ENCODE results near the gene ZBTB20. TPM values are rescaled to one million over a fixed set of nuclear protein-coding genes. Genes with fewer than 3 reads are reported as not detected.

The ZBTB20 gene
- total and polyA plus RNA-seq, 7 donors, result under 0.01 to 113 (median 58.6) TPM

DNA sequence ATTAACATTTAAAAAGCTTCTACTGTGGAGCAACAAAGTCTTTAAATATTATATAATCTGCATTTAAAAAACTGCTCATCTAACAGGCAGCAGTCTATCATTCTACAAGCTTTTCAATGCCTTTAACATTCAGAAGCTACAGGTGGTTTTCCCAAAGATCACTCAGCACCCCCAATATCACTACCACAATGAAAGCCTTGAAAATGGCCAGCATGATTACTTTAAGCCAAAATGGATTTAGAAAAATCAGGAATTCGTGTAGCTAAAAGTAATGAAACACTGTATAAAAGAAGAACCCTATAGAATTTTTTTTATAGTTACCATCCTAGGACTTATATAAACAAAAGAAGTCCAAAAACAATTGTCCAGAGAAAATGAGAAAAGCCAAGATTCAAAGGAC is 452.8 kb downstream of the ZBTB20 start:
- no peak for TF ChIP-seq POLR2A (IDR thresholded peaks at IDR 0.05)
- WGBS, 2 donors, result 91 to 94% methylated on average over 1 of the region's 1 CpG
- H3K4me3 ChIP-seq, result no peak overlapping the region
- no peaks in the 10 kb centered on the region for H3K27me3 ChIP-seq
- H3K36me3 ChIP-seq, result no peaks in the 10 kb centered on the region
- peaks cover 0 to 3% (median 0%) of the 10 kb centered on the region in 4 donors for H3K4me1 ChIP-seq
- no peaks in the 10 kb centered on the region for H3K9me3 ChIP-seq
- DNase-seq, result no peak
- intact Hi-C loops (cut with DNase I), result no loop called here
- H3K27ac ChIP-seq, result no peak overlapping the region

DNA sequence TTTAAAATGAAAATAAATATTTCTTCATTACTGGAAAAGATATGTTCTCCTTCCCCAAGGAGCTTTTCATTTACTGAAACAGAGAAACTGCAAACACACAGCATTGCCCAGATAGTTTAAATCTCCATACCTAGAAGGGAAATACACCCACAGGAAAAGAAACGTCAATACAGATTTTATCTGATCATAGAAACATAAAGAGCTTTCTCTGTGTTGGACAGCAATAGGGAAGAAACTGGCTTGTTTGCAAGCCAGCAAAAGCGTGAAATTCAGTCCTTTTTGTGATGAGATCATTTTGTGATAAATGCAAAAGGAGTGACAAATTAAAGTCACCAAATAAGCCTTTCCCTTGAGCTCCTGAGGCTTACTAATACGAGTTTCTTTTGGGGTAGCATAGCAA is 455.2 kb downstream of the ZBTB20 start:
- Histone ChIP-seq H3K4me1 (peaks cover 0 to 3% (median 0%) of the 10 kb centered on the region in 4 donors), H3K27me3 (no peaks in the 10 kb centered on the region), H3K4me3 (no peak overlapping the region), H3K36me3 (no peaks in the 10 kb centered on the region), H3K9me3 (no peaks in the 10 kb centered on the region), H3K27ac (no peak overlapping the region)
- TF ChIP-seq, protein P1, sequence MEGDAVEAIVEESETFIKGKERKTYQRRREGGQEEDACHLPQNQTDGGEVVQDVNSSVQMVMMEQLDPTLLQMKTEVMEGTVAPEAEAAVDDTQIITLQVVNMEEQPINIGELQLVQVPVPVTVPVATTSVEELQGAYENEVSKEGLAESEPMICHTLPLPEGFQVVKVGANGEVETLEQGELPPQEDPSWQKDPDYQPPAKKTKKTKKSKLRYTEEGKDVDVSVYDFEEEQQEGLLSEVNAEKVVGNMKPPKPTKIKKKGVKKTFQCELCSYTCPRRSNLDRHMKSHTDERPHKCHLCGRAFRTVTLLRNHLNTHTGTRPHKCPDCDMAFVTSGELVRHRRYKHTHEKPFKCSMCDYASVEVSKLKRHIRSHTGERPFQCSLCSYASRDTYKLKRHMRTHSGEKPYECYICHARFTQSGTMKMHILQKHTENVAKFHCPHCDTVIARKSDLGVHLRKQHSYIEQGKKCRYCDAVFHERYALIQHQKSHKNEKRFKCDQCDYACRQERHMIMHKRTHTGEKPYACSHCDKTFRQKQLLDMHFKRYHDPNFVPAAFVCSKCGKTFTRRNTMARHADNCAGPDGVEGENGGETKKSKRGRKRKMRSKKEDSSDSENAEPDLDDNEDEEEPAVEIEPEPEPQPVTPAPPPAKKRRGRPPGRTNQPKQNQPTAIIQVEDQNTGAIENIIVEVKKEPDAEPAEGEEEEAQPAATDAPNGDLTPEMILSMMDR (IDR thresholded peaks at IDR 0.05), result no peak
- TF ChIP-seq POLR2AphosphoS5 (IDR thresholded peaks at IDR 0.05) (no peak), POLR2A (IDR thresholded peaks at IDR 0.05) (no peak), EP300 (IDR thresholded peaks at IDR 0.05) (no peak)
- no peak for DNase-seq
- WGBS, 2 donors, result 76 to 77% methylated on average over 3 of the region's 3 CpGs
- intact Hi-C loops (cut with DNase I), result no loop called here

DNA sequence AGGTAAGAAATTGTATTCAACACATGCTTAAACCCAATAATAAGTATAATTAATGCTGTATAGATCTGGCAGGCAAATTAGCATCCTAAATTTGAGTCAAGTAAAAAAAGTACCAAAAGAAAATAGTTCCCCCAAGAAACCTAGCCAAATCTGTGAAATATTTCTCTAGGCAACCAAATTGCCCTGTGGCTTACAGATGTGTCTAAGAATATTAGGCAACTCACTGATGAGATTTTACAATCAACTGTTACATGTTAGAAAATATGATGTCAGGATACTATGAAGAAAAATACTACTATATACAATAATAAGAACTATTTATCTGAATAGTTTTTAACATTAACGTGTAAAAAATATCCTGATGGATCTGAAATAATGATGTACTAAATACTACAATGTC is 456.2 kb downstream of the ZBTB20 start:
- Histone ChIP-seq H3K4me1 (no peaks in the 10 kb centered on the region), H3K4me3 (no peak overlapping the region), H3K9me3 (no peaks in the 10 kb centered on the region), H3K36me3 (no peaks in the 10 kb centered on the region), H3K27me3 (no peaks in the 10 kb centered on the region), H3K27ac (no peak overlapping the region)
- WGBS, 2 donors, result 95 to 100% methylated on average over 1 of the region's 1 CpG
- TF ChIP-seq, protein P1 (IDR thresholded peaks at IDR 0.05), result no peak
- TF ChIP-seq POLR2AphosphoS5 (IDR thresholded peaks at IDR 0.05) (no peak), POLR2A (IDR thresholded peaks at IDR 0.05) (no peak), EP300 (IDR thresholded peaks at IDR 0.05) (no peak)
- intact Hi-C loops (cut with DNase I), result no loop called here
- DNase-seq, result no peak

DNA sequence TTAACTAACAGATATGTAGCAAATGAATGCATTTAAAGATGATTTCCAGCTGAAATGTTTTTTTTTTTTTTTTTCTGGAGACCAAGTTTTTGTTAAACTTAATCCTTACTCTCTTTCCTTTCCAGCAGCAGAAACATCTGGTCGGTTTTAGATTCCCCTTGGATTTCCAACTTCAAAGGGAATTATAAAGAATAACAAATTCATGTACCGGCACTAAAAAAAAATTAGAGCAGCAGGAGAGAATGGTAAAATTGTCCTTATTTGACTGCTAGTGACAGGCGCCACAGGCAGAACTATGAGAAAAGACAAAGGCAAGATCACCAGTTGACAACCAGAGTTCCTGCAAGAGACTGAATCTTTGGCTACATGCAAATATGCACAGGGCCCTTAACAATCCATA is 459.9 kb downstream of the ZBTB20 start:
- Histone ChIP-seq H3K4me1 (no peaks in the 10 kb centered on the region), H3K36me3 (no peaks in the 10 kb centered on the region), H3K4me3 (no peak overlapping the region), H3K27ac (no peak overlapping the region), H3K27me3 (no peaks in the 10 kb centered on the region), H3K9me3 (no peaks in the 10 kb centered on the region)
- WGBS, 2 donors, result 83 to 90% methylated on average over 3 of the region's 3 CpGs
- TF ChIP-seq, protein P1 (IDR thresholded peaks at IDR 0.05), result no peak
- no peak for TF ChIP-seq POLR2A (IDR thresholded peaks at IDR 0.05)
- TF ChIP-seq POLR2AphosphoS5 (IDR thresholded peaks at IDR 0.05), result no peak
- no peak for TF ChIP-seq EP300 (IDR thresholded peaks at IDR 0.05)
- intact Hi-C loops (cut with DNase I), result no loop called here
- no peak for DNase-seq

DNA sequence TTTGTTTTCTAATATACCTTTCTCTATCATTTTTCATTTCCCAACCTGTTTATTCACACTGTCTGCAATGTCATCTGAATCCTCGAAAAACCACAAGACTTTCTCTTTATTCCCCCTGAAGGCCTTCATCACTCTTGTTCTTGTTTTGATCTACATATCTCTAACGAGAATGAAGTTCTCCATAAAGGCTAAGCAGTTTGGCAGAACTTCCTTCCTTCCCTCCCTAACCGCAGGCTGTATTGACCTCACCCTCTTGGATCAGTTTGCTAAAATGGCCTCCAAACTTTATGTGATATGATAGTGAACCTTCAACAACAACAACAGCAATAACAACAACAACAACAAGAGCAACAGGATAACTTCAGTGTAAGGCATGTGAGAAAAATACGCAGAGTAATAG is 460.5 kb downstream of the ZBTB20 start:
- Histone ChIP-seq H3K9me3 (no peaks in the 10 kb centered on the region), H3K4me1 (no peaks in the 10 kb centered on the region), H3K27ac (no peak overlapping the region), H3K36me3 (no peaks in the 10 kb centered on the region), H3K4me3 (no peak overlapping the region), H3K27me3 (no peaks in the 10 kb centered on the region)
- intact Hi-C loops (cut with DNase I), result no loop called here
- TF ChIP-seq EP300 (IDR thresholded peaks at IDR 0.05) (no peak), POLR2AphosphoS5 (IDR thresholded peaks at IDR 0.05) (no peak), POLR2A (IDR thresholded peaks at IDR 0.05) (no peak)
- TF ChIP-seq, protein P1 (IDR thresholded peaks at IDR 0.05), result no peak
- no peak for DNase-seq
- 52 to 80% methylated on average over 4 of the region's 4 CpGs for WGBS, 2 donors
